GM12873 (cell line): ENCODE data around the gene LDLR.

Source experiments
- TF ChIP-seq, protein P1 (sequence below): IDR thresholded peaks from 2 replicates; pipeline ENCODE4 v1.5.1; 2012; ENCODE audit warnings: low read depth, mild to moderate bottlenecking, moderate library complexity, low read length, control low read depth; ENCODE audit not compliant: insufficient read depth; ENCODE audit errors: missing control alignments

LDLR gene

DNA sequence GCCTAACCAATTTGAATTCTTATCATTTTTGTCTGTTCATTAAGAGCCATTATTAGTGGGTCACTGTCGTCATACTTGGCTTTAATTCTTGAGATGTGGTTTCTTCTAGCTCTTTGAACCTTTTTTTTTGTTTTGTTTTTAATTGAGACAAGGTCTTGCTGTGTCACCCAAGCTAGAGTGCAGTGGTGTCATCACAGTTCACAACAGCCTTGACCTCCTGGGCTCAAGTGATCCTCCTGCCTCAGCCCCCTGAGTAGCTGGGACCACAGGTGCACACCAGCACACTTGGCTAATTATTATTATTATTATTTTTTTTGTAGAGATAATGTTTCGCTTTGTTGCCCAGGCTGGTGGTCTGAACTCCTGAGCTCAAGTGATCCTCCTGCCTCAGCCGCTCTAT lies 25.8 kb upstream of the LDLR start:
- TF ChIP-seq, protein P1, sequence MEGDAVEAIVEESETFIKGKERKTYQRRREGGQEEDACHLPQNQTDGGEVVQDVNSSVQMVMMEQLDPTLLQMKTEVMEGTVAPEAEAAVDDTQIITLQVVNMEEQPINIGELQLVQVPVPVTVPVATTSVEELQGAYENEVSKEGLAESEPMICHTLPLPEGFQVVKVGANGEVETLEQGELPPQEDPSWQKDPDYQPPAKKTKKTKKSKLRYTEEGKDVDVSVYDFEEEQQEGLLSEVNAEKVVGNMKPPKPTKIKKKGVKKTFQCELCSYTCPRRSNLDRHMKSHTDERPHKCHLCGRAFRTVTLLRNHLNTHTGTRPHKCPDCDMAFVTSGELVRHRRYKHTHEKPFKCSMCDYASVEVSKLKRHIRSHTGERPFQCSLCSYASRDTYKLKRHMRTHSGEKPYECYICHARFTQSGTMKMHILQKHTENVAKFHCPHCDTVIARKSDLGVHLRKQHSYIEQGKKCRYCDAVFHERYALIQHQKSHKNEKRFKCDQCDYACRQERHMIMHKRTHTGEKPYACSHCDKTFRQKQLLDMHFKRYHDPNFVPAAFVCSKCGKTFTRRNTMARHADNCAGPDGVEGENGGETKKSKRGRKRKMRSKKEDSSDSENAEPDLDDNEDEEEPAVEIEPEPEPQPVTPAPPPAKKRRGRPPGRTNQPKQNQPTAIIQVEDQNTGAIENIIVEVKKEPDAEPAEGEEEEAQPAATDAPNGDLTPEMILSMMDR, result no peak

DNA sequence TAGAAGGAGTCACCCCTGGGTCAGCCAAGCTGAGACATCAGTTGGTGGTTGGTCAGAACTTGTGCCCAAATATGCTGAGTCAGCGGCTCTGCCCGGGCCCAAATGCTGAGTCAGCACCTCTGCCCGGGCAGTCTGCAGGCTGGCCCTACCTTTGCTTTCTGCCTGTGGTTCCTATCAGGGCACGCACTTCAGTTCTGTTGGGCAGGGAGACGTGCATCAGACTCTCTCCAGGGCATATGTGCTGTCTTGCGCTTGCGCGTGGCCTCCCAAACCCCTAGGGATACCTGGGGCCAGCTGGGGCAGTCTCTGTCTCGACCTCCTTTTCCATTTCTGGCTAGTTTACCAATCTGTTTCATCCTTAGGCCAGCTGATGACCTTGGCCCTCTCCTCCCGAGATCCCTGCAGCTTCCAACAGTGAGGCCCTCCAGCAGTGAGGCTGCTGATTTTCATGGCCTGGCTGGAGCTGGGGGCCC lies 24.4 kb upstream of the LDLR start:
- TF ChIP-seq, protein P1, result no peak

DNA sequence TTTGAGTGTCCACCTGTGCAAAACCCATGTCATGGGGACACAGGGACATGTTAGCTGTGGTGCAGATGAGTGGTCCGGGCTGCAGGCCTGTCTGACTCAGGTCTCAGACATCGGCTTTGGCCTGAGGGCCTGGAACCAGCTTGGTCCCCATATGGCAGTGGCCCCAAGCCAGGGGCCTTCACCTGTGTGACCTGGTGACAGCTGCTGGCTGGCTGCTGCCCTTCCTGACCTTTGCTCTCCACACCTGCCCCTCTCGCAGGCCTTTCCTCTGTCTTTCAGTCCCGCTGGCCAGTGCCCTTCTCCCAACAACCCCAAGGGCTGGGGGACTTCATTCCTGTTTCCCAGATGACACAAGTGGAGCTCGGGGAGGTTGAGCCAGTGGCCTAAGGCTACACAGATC lies 22.9 kb upstream of the LDLR start:
- TF ChIP-seq, protein P1, result no peak

DNA sequence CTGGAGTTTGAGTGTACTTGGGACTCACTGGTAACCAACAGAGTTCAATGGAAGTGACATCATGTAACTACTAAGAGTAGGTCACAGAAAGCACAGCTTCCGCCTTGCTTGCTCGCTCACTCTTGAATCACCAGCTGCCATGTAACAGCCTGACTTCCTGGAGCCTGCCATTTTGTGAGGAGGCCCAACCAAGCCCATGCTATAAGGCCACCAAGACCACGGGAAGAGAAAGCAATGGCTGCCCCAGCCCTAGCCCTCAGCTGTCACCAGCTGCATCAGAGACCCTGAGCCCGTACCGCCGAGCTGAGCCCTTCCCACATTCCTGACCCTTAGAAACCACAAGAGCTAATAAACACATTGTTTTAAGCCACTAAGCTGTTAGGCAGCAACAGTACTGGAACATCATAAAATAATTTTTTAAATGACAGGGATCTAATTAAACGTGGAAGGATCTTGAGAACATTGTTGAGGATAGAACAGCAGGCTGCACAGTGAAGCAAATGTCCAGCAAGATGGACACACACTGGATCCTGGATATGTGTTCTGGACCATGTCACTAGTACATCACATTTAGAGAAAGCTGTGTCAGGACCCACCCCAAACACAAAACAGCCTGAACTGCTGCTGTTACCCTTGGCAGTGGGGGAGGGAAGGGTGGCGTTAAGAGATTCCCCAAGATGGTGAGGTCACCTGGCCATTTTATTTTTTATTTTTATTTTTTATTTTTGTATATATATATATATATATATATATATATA lies 21.7 kb upstream of the LDLR start:
- TF ChIP-seq, protein P1, result no peak

DNA sequence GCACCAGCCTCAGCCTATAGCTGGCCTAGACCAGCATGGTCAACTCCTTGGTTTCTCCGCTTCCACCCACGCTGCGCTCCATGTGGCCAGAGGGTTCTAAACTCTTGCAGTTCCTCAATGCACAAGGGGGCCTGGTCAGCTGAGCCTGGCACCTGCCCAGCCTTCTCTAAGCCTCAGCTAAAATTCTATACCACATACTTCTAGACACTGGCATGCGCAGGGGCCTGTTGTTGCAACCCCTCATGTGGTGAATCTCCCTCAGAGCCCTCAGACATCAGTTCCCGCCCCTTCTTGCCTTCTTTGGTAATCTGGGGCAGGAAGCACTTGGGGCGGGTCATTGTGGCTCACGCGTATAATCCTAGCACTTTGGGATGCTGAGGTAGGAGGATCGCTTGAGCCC lies 19.7 kb upstream of the LDLR start:
- TF ChIP-seq, protein P1, result no peak

DNA sequence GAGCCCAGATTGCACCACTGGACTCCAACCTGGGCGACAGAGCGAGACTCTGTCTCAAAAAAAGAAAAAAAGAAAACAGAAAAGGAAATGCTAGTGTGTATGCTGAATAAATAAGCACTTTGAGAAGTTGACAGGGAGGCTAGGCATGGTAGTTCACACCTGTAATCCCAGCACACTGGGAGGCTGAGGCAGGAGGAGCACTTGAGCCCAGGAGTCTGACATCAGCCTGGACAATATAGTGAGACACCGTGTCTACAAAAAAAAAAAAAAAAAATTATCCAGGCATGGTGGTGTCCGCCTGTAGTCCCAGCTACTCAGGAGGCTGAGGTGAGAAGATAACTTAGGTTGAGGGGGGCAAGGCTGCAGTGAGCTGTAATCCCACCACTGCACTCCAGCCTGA lies 19.1 kb upstream of the LDLR start:
- TF ChIP-seq, protein P1, result no peak

DNA sequence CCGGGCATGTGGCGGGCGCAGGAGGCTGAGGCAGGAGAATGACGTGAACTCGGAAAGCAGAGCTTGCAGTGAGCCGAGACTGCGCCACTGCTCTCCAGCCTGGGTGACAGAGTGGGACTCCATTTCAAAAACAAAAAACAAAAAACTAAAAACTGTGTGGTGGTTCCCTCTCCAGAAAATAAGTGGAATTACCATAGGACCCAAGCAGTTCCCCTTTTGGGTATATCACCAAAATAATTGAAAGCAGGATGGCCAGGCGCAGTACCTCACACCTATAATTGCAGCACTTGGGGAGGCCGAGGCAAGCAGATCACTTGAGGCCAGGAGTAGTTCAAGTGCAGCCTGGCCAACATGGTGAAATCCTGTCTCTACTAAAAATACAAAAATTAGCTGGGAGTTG lies 15.7 kb upstream of the LDLR start:
- TF ChIP-seq, protein P1, result no peak

DNA sequence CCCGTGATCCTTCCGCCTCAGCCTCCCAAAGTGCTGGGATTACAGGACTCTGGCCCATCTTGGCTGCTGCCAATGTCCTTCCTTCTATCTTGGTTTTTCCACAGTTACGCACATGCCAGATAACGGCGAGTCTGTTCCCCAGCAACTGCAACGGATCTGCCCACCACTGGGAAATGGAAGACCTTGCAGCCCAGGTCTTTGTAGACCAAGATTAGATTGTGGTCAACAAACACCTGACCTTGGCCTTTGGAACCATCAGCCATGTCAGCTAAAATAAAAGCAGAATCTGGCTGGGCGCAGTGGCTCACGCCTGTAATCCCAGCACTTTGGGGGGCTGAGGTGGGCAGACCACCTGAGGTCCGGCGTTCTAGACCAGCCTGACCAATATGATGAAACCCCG lies 10.4 kb upstream of the LDLR start:
- TF ChIP-seq, protein P1, result no peak
